H7 (cell line): Measurements from ENCODE around the gene ALKBH8. TPM values are rescaled to one million over a fixed set of nuclear protein-coding genes. Genes with fewer than 3 reads are reported as not detected.
"Not testable (repeated sequence)": the region's sequence is repeated elsewhere in the genome, so short reads cannot be mapped to it uniquely, and the experiment has no call there.

ENCODE experiments used
- DNase-seq: peaks from one replicate; pipeline ENCODE4 v3.0.0; 2012
- H3K27me3 ChIP-seq: 2 replicates; pipeline ENCODE4 v1.6.0; 2011; ENCODE audit warnings: mild to moderate bottlenecking, low read length; ENCODE audit not compliant: control insufficient read depth, insufficient read depth
- H3K36me3 ChIP-seq: replicated peaks from 2 replicates; pipeline ENCODE4 v1.5.1; 2011; ENCODE audit warnings: low read length; ENCODE audit not compliant: control insufficient read depth, insufficient read depth
- H3K4me3 ChIP-seq: 2 replicates; pipeline ENCODE4 v1.5.1; 2011; ENCODE audit warnings: low read depth, mild to moderate bottlenecking, control low read depth, low read length, moderate library complexity; ENCODE audit not compliant: insufficient read depth
- total RNA-seq: library from RNA; depleted of rRNA; stranded (reverse); fragments of >200 nt; shearing (Covaris generic); gene quantifications from 2 replicates; pipeline ENCODE4 v1.2.3, GENCODE V29; 2014

ALKBH8 gene
- total RNA-seq, 1 experiment from 2014 or later = 5.3 TPM

DNA sequence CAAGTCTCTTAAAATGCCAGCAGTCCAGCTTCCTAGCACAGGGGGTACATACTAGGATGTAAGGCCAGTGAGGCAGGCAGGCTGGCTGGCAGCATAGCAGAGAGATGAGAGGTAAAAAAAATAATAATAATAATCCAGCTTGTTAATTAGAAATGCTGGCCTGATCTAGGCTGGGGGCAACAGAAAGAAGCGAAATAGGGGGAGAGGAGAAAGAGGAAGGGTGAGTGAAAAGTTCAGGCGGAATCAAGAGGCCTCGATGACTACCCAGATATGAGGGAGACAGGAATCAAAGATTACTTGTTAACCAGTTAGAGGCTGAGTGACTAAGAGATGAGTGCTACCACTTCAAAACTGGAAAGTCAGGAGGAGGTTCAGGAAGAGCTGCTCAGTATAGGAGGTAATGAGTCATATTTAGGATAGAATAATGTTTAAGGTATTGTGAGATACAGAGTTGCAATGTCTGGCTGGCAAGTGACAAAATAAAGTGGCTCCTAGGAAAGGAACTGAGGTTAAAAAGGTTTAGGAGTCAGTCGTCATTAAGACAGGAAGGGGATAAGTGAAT lies 2.8 kb downstream of the ALKBH8 start:
- Histone ChIP-seq H3K36me3 (no peaks in the 10 kb centered on the region), H3K4me3 (no peak overlapping the region), H3K27me3 (no peaks in the 10 kb centered on the region)
- no peak for DNase-seq

GRCh38 chr11:107561688-107562087 lies 3.8 kb downstream of the ALKBH8 start:
- H3K4me3 ChIP-seq = no peak overlapping the region
- DNase-seq = no peak
- H3K36me3 ChIP-seq = no peaks in the 10 kb centered on the region
- no peaks in the 10 kb centered on the region for H3K27me3 ChIP-seq

DNA sequence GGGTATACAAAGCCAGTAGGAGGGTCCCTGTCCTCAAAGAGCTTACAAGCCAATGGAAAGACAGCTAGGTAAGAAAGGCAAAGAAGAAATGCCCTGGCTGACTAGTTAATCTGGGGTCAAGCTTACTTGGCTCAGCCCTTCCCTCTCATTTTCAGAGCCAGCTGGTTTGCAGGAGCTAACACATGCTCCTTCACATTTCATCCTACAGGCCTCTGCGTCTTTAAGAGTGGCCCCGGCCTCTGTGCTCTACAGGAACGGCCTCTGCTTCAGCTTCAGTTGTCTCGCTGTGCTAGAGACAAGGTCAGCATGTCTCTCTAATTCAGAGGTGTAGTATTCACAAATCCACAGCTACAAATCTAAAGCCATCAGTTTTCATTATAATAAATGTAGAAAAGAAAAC lies 15.2 kb downstream of the ALKBH8 start:
- no peaks in the 10 kb centered on the region; the same call in none of the 2 replicates for H3K36me3 ChIP-seq
- H3K4me3 ChIP-seq = no peak overlapping the region
- no peaks in the 10 kb centered on the region for H3K27me3 ChIP-seq
- no peak for DNase-seq

DNA sequence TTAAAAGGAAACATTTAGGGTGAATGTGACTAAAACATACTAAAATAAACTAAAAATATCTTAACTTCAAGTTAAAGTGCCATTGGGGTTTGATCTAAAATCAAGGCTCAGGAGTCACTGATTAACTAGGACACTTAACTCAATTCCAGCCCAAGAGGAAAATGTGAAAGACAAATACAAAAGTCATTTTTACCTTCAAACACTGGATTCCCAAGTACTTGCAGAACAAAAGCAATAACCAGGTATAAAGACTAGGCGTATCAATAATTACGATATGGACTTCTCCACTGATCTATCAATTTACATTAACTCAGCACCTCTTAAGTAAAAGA lies 15.6 kb downstream of the ALKBH8 start:
- Histone ChIP-seq H3K36me3 (no peaks in the 10 kb centered on the region; the same call in none of the 2 replicates), H3K27me3 (no peaks in the 10 kb centered on the region), H3K4me3 (no peak overlapping the region)
- no peak for DNase-seq

GRCh38 chr11:107549253-107549953 lies 16.1 kb downstream of the ALKBH8 start:
- Histone ChIP-seq H3K36me3 (no peaks in the 10 kb centered on the region; the same call in none of the 2 replicates), H3K4me3 (no peak overlapping the region), H3K27me3 (no peaks in the 10 kb centered on the region)
- DNase-seq = peak; percentile 11

GRCh38 chr11:107547961-107548360 lies 17.6 kb downstream of the ALKBH8 start:
- H3K36me3 ChIP-seq = no peaks in the 10 kb centered on the region; the same call in none of the 2 replicates
- DNase-seq = no peak

DNA sequence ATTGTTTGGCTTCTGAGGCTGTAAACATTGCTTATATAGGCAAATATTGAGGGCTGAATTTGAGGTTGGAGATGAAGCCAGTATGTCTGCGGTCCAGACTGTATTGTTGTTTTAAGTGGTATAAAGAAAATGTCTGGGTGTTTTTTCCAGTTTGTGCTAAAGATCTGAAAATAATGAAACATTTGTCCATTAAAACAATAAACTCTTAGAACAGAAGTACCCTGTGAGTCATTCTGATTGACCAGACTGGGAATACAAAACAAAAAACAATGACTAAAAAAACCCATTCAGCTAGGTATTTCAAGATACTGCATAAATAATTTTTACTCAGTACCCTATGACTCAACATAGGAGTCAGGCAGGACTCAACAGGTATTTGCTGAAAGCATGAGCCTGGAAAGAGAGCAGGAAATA lies 20.4 kb downstream of the ALKBH8 start:
- H3K27me3 ChIP-seq = no peaks in the 10 kb centered on the region
- H3K4me3 ChIP-seq = no peak overlapping the region
- DNase-seq = no peak
- no peaks in the 10 kb centered on the region; the same call in 1 of the 2 replicates for H3K36me3 ChIP-seq

More at GRCh38 chr11:107547961-107548360, 17.6 kb downstream of the ALKBH8 start:
- H3K4me3 ChIP-seq = no peak overlapping the region
- H3K27me3 ChIP-seq = no peaks in the 10 kb centered on the region

DNA sequence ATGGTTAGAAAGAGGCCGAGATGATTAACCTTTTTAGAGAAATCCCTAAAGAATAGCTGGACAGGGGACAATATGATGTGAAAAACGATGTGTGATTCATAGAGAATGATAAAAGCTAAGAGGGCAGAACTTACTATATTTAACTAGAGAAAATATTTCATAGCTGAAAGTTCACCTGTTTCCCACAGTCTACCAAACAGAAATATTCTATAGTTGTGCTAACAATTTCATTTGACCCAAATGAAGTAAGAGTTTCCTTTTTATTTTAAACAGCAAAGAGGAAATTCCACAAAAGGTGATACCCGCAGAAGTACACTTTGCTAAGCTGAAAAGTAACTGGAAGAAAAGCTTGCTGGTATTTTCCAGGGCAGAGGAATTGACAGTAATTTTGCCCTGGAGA lies 26.7 kb downstream of the ALKBH8 start:
- no peak overlapping the region for H3K4me3 ChIP-seq
- no peaks in the 10 kb centered on the region for H3K36me3 ChIP-seq
- DNase-seq = no peak
- no peaks in the 10 kb centered on the region for H3K27me3 ChIP-seq

DNA sequence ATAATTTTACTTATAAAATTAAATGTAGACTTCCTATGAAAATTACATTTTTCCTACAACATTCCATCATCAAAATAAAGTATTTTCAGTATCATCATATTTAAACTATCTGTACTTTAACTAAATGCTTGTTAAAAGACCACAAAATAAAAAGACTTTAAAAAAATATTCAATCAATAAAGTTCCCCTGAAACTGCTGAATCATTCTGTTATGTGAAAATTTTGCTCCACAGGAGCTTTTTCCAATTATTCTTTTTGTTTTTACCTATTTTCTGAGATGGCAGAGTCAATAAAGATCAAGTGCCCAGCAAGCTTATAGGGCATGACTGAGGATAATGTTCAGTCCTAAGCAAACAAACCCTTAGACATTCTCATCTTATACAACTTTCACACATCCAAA lies 27.3 kb downstream of the ALKBH8 start:
- no peak for DNase-seq
- Histone ChIP-seq H3K4me3 (no peak overlapping the region), H3K36me3 (no peaks in the 10 kb centered on the region), H3K27me3 (no peaks in the 10 kb centered on the region)

DNA sequence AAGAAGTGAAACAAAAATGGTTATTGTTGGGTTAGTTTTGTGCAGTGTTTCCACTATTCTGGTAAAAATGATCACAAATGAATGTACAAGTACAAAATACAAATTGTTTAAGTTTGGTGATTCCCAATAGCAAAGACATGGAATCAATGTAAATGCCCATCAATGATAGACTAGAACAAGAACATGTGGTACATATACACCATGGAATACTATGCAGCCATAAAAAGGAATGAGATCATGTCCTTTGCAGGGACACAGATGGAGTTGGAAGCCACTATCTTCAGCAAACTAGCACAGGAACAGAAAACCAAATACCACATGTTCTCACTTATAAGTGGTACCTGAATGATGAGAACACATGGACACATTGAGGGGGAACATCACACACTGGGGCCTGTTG lies 28.4 kb downstream of the ALKBH8 start:
- not testable (repeated sequence) for DNase-seq, H3K27me3 ChIP-seq, H3K4me3 ChIP-seq, H3K36me3 ChIP-seq

DNA sequence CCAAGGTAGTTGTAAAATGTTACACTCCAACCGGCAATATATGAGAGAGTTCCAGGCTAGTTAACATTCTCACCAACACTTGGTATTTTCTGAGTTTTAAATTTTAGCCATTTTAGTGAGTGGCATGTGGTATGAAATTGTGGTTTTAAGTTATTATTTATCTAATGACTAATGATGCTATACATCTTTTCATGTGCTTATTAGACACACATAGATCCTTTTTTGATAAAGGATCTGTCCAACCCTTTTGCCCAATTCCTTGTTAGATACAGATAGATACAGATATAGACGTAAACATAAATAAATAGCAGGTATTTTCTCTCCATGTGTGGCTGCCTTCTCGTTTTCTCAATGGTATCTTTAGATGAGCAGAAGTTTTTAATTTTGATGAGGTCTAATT lies 39.3 kb downstream of the ALKBH8 start:
- no peak for DNase-seq
- Histone ChIP-seq H3K4me3 (no peak overlapping the region), H3K27me3 (no peaks in the 10 kb centered on the region), H3K36me3 (no peaks in the 10 kb centered on the region)

- H3K36me3 ChIP-seq = no peaks in the 10 kb centered on the region
- no peak overlapping the region for H3K4me3 ChIP-seq
- H3K27me3 ChIP-seq = no peaks in the 10 kb centered on the region
- no peak for DNase-seq
Measured at GRCh38 chr11:107508858-107509244, 56.7 kb downstream of the ALKBH8 start.

GRCh38 chr11:107508201-107508857 lies 57.2 kb downstream of the ALKBH8 start:
- no peaks in the 10 kb centered on the region for H3K36me3 ChIP-seq
- DNase-seq = no peak
- no peaks in the 10 kb centered on the region for H3K27me3 ChIP-seq
- no peak overlapping the region for H3K4me3 ChIP-seq

DNA sequence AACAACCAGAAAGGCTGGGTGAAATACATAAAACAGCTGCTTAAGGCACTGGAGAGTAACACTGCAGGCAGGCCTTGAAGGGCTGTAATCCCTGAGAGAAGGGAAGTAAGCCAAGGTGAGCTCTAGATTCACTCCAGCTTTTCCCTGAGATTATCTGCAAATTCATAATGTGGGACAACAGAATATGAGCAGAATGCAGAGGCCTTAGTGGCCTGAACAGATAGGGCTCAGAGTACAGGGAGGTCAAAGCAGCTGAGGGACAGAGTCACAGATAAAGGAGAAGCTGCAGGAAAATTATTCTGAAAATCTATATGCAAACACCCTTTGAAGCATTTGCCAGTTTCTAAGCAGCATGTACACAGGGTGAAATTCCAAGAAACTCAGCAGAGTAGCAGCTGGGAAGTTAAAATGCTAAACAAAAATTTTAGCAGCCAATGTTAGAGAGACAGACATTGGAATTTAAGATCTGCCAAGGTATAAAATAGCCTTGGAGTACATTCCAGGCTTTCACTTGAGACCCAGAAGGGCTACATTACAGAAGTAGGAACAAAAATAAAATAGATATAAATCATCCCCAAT lies 59.8 kb downstream of the ALKBH8 start:
- Histone ChIP-seq H3K27me3 (no peaks in the 10 kb centered on the region), H3K36me3 (peaks cover 1% of the 10 kb centered on the region; the same call in 1 of the 2 replicates), H3K4me3 (no peak overlapping the region)
- no peak for DNase-seq

- H3K4me3 ChIP-seq = no peak overlapping the region
- DNase-seq = no peak
- H3K36me3 ChIP-seq = peaks cover 1% of the 10 kb centered on the region; the same call in 1 of the 2 replicates
- no peaks in the 10 kb centered on the region for H3K27me3 ChIP-seq
Measured at GRCh38 chr11:107504981-107505380, 60.6 kb downstream of the ALKBH8 start.
